ENCODE results near the gene LRFN3.

GRCh38 chr19:35899547-35900214 lies 36.5 kb upstream of the LRFN3 start:
- TF ChIP-seq CTCF (CRISPR knock-in tag; IDR thresholded peaks at IDR 0.05) (no peak), ZNF629 (CRISPR knock-in tag; conservative IDR thresholded peaks at IDR 0.05) (no peak), CHD2 (IDR thresholded peaks at IDR 0.05; ENCODE audit: low read depth, low read length) (no peak), REST (IDR thresholded peaks at IDR 0.05; ENCODE audit: borderline replicate concordance in 1 of 2, low read depth in 1 of 2, low read length in 2 of 2) (no peak), POLR2A (IDR thresholded peaks at IDR 0.05; ENCODE audit: insufficient read depth in 1 of 2, low read depth in 2 of 2, low read length in 2 of 2) (peak in 1 of 2 experiments; percentile 57; a peak in 2 of 4 replicates), SMC3 (IDR thresholded peaks at IDR 0.05; ENCODE audit: low read length) (no peak), HNRNPLL (IDR thresholded peaks at IDR 0.05; ENCODE audit: low read depth, low read length, poor library complexity, severe bottlenecking) (peak; percentile 39), MAX (IDR thresholded peaks at IDR 0.05) (peak; percentile 27; the same call in 1 of the 2 replicates), ARNT (IDR thresholded peaks at IDR 0.05) (no peak), POLR2AphosphoS5 (IDR thresholded peaks at IDR 0.05; ENCODE audit: low read depth, low read length) (peak; percentile 46), ZNF333 (CRISPR knock-in tag; IDR thresholded peaks at IDR 0.05; ENCODE audit: borderline replicate concordance) (no peak), THAP9 (CRISPR knock-in tag; IDR thresholded peaks at IDR 0.05; ENCODE audit: borderline replicate concordance) (no peak), RNF219 (CRISPR knock-in tag; IDR thresholded peaks at IDR 0.05) (no peak), ZXDC (CRISPR knock-in tag; IDR thresholded peaks at IDR 0.05) (no peak)

Measured in HepG2 (cell line).